Transverse colon (tissue), 4 donors: ENCODE measurements around the gene FCHSD1. TPM values are rescaled to one million over a fixed set of nuclear protein-coding genes. Genes with fewer than 3 reads are reported as not detected.

Experiments used
- DNase-seq: peaks from one replicate; pipeline ENCODE4 v3.0.0-alpha.2; 2019
- H3K27ac ChIP-seq, 4 donors: fragments of 200-600 bp; sonication (generic); 2 replicates each; pipeline ENCODE4 v1.5.1; 2016 to 2018; ENCODE audit warnings: inconsistent platforms in 4 of 4
- H3K27me3 ChIP-seq: fragments of 200-600 bp; sonication (generic); 2 replicates; pipeline ENCODE4 v1.5.1; 2017; ENCODE audit warnings: inconsistent platforms
- H3K36me3 ChIP-seq, 4 donors: fragments of 200-600 bp; sonication (generic); 2 replicates each; pipeline ENCODE4 v1.5.1; 2017 to 2019; ENCODE audit warnings: inconsistent platforms in 4 of 4
- H3K4me1 ChIP-seq, 4 donors: fragments of 200-600 bp; sonication (generic); 2 replicates each; pipeline ENCODE4 v1.5.1; 2017 to 2020; ENCODE audit warnings: inconsistent platforms in 4 of 4
- H3K4me3 ChIP-seq, 4 donors: fragments of 200-600 bp; sonication (generic); 1 replicate in 1 of 4; 2 replicates in 3 of 4; pipeline versions ENCODE4 v1.5.1 to v1.6.1; 2017 to 2019; ENCODE audit warnings: inconsistent platforms in 4 of 4
- H3K9me3 ChIP-seq, 2 donors: fragments of 200-600 bp; sonication (generic); 2 replicates each; pipeline ENCODE4 v1.5.1; 2017 to 2019; ENCODE audit warnings: inconsistent platforms in 2 of 2
- CTCF ChIP-seq, 5 experiments: fragments of 200-600 bp in 3 of 5; fragments of 450-650 bp in 2 of 5; sonication (generic) in 3 of 5; IDR thresholded peaks; 1 replicate in 2 of 5; 2 replicates in 3 of 5; pipeline ENCODE4 v1.5.1; 2016 to 2017; ENCODE audit warnings: antibody characterized with exemption in 5 of 5, inconsistent platforms in 3 of 5, mild to moderate bottlenecking in 2 of 5, moderate library complexity in 1 of 5
- EP300 ChIP-seq: sonication (generic); formaldehyde crosslinking; IDR thresholded peaks from one replicate; pipeline ENCODE4 v1.6.1; 2017; ENCODE audit warnings: antibody characterized with exemption, low read depth
- POLR2A ChIP-seq: fragments of 450-650 bp; IDR thresholded peaks from one replicate; pipeline ENCODE4 v1.6.1; 2016; ENCODE audit warnings: antibody characterized with exemption, mild to moderate bottlenecking, moderate library complexity
- POLR2AphosphoS5 ChIP-seq, 3 donors: sonication (generic); formaldehyde crosslinking; IDR thresholded peaks; one replicate each; pipeline ENCODE4 v1.6.1; 2016; ENCODE audit warnings: antibody characterized with exemption in 3 of 3
- WGBS, 2 donors: methylation state at CpG; one replicate each; pipeline ENCODE4 v1.1.5; 2018; ENCODE audit warnings: low coverage in 1 of 2; 5-methylcytosine and 5-hydroxymethylcytosine counted together
- in situ Hi-C, 4 donors: fragments of 200-750 bp; cut with MboI; loops; one replicate each; pipeline versions ENCODE4 v1.15.0 to v1.15.1; 2017; ENCODE audit warnings: low sequenced_read_pairs in 3 of 4, low pct_ligation_motif_present in 1 of 4, low pct_unique_long_range_greater_than_20kb in 1 of 4
- intact Hi-C: fragments of 100-400 bp; cut with DNase I; formaldehyde crosslinking; loops from one replicate; pipeline ENCODE4 v1.15.1; 2023; ENCODE audit warnings: low total_unique reads
- total RNA-seq, 4 donors: library from RNA; depleted of rRNA; stranded (reverse); fragments of >200 nt; gene quantifications; one replicate each; pipeline ENCODE4 v1.1.0, GENCODE V29; 2016

The FCHSD1 gene
- total RNA-seq, 4 donors from 2014 or later = 26.1 to 69.9 (median 43.1) TPM

GRCh38 chr5:141657404-141657803 lies 6.2 kb upstream of the FCHSD1 start:
- WGBS, 2 donors = 94% methylated on average over 1 of the region's 1 CpG; no CpG with 5 or more reads in 1 of the 2 donors
- TF ChIP-seq EP300 = no peak
- Histone ChIP-seq H3K36me3 (no peaks in the 10 kb centered on the region), H3K27me3 (no peaks in the 10 kb centered on the region), H3K4me3 (no peak overlapping the region), H3K9me3 (no peaks in the 10 kb centered on the region), H3K4me1 (no peaks in the 10 kb centered on the region), H3K27ac (no peak overlapping the region)
- DNase-seq = no peak
- intact Hi-C loops = no loop called here
- in situ Hi-C loops = no loop called here

DNA sequence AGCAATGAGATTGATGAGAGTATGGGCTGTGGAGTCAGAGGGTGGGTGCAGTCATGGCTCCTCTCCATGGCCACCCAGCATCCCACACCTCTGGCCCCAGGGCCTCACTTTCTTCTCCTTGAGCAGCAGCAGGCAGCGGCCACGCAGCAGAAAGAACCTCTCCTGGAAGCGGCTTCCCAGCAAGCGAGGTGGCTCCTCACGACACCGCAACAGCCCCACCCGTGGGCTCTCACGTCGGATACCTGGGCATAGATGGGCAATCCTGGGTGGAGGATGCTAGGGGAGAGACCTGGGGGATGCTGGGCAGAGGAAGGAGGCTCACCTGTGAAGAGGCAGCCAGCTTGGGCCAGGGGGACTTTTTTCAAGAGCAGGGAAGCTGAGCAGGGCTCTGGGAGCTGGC lies 5.2 kb upstream of the FCHSD1 start:
- WGBS, 2 donors = 96% methylated on average over 9 of the region's 9 CpGs; no CpG with 5 or more reads in 1 of the 2 donors
- TF ChIP-seq POLR2A (no peak), CTCF (IDR thresholded peaks at IDR 0.05) (no peak), EP300 (no peak), POLR2AphosphoS5 (IDR thresholded peaks at IDR 0.05) (no peak)
- DNase-seq = no peak
- Histone ChIP-seq H3K27me3 (no peaks in the 10 kb centered on the region), H3K4me1 (peaks cover 3 to 6% (median 4%) of the 10 kb centered on the region in 4 donors), H3K36me3 (no peaks in the 10 kb centered on the region), H3K9me3 (no peaks in the 10 kb centered on the region), H3K4me3 (no peak overlapping the region), H3K27ac (no peak overlapping the region)
- intact Hi-C loops = no loop called here
- in situ Hi-C loops = no loop called here

DNA sequence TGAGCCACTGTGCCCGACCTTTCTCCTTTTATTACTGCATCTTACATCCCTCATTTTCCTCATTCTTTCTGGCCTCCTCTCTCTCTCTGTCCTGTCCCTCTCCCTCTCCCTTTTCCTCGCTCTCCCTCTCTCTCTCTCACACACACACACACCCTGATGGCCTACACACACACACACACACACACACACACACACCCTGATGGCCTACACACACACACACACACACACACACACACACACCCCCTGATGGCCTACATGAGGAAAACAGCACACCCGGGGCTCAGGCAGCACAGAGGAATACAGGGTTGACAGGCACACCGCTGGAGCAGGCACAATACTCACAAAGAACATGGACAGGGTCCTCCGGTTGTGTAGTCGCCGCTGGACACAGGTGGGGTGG lies 3.8 kb upstream of the FCHSD1 start:
- Histone ChIP-seq H3K4me3 (no peak overlapping the region), H3K4me1 (peaks cover 9 to 15% (median 11%) of the 10 kb centered on the region in 4 donors), H3K9me3 (no peaks in the 10 kb centered on the region), H3K27ac (no peak overlapping the region), H3K36me3 (no peaks in the 10 kb centered on the region), H3K27me3 (no peaks in the 10 kb centered on the region)
- intact Hi-C loops = no loop called here
- 84 to 87% methylated on average over 7 of the region's 7 CpGs for WGBS, 2 donors
- no peak for DNase-seq
- in situ Hi-C loops = no loop called here
- TF ChIP-seq POLR2AphosphoS5 (IDR thresholded peaks at IDR 0.05) = no peak
- no peak for TF ChIP-seq POLR2A
- no peak for TF ChIP-seq CTCF (IDR thresholded peaks at IDR 0.05)
- no peak for TF ChIP-seq EP300

GRCh38 chr5:141654298-141654697 lies 3.1 kb upstream of the FCHSD1 start:
- in situ Hi-C loops = no loop called here
- peaks cover 9 to 15% (median 11%) of the 10 kb centered on the region in 4 donors for H3K4me1 ChIP-seq
- H3K9me3 ChIP-seq = no peaks in the 10 kb centered on the region
- H3K27ac ChIP-seq = no peak overlapping the region
- no peaks in the 10 kb centered on the region for H3K36me3 ChIP-seq
- no peak overlapping the region for H3K4me3 ChIP-seq
- no peak for DNase-seq
- intact Hi-C loops = no loop called here
- TF ChIP-seq EP300 = no peak
- no peak for TF ChIP-seq POLR2AphosphoS5 (IDR thresholded peaks at IDR 0.05)
- no peak for TF ChIP-seq CTCF (IDR thresholded peaks at IDR 0.05)
- TF ChIP-seq POLR2A = no peak
- H3K27me3 ChIP-seq = no peaks in the 10 kb centered on the region
- 94% methylated on average over 2 of the region's 2 CpGs; no CpG with 5 or more reads in 1 of the 2 donors for WGBS, 2 donors

GRCh38 chr5:141651728-141652105 lies 499 bp upstream of the FCHSD1 start:
- in situ Hi-C loops (no loop called here), intact Hi-C loops (no loop called here)
- 40 to 62% methylated on average over 1 to 9 of the region's 9 CpGs for WGBS, 2 donors
- peak overlapping the region; percentile 50 to 74 (median 64) for H3K4me3 ChIP-seq
- peak overlapping the region; percentile 69 to 77 (median 72) for H3K27ac ChIP-seq
- H3K4me1 ChIP-seq = peaks cover 9 to 15% (median 11%) of the 10 kb centered on the region in 4 donors
- no peaks in the 10 kb centered on the region for H3K36me3 ChIP-seq
- TF ChIP-seq CTCF (IDR thresholded peaks at IDR 0.05) = no peak
- TF ChIP-seq POLR2A = no peak
- TF ChIP-seq EP300 = no peak
- TF ChIP-seq POLR2AphosphoS5 (IDR thresholded peaks at IDR 0.05) = no peak
- no peaks in the 10 kb centered on the region for H3K27me3 ChIP-seq
- no peak for DNase-seq
- no peaks in the 10 kb centered on the region for H3K9me3 ChIP-seq
